HG03039 (cell line): ENCODE results near the gene MINAR2.

Source experiments
- ATAC-seq: cut with Tn5 transposase; IDR thresholded peaks from one replicate; pipeline ENCODE4 v1.9.1; 2021; ENCODE audit warnings: mild to moderate bottlenecking, moderate library complexity; ENCODE audit not compliant: unreplicated experiment

Gene MINAR2

GRCh38 chr5:129771058-129771838, 23.4 kb downstream of the MINAR2 start:
- no peak for ATAC-seq

DNA sequence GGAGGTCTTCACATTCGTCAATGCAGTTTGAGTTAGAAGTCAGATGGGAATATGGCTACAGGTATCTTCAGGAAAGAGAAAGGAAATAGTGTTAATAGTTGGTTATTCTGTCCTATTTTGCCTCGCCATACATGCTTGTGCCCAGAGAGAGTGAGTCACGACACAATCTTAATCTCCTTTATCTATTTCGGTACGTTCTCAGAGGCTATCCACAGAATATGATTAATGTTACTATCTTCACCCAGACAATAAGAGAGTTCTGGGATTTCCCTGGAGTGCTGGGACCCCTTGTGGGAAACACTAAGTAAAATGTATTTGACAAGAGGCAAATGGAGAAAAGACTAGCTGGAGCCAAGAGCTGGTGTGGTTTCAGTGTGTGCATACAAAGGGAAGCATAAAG, 25.5 kb downstream of the MINAR2 start:
- no peak for ATAC-seq

DNA sequence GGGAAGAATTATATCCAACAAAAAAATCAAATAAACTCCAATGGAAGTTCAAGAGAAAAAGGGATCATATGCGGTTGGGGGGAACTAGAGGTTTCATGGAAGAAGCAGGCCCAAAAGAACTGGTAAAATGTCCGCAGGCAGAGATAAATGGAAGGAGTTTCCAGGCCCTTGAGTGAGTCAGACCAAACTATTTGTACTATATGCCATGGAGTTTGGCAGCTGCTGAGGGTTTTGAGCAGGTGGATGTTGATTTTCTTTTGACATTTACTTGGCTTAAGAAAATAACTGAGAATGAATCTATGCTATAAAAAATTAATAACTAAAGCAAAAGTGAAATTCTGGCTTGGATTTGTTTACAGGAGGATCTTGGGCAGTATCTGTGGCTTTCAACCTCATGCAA, 33.7 kb downstream of the MINAR2 start:
- no peak for ATAC-seq

GRCh38 chr5:129803403-129803802, 55.5 kb downstream of the MINAR2 start:
- ATAC-seq: no peak

GRCh38 chr5:129804705-129805104, 56.8 kb downstream of the MINAR2 start:
- no peak for ATAC-seq

GRCh38 chr5:129807162-129807814, 59.4 kb downstream of the MINAR2 start:
- no peak for ATAC-seq
